Endothelial cell of umbilical vein (primary cell): Measurements from ENCODE around the gene SLC25A38. TPM values are rescaled to one million over a fixed set of nuclear protein-coding genes. Genes with fewer than 3 reads are reported as not detected.
"Not testable (repeated sequence)": the region's sequence is repeated elsewhere in the genome, so short reads cannot be mapped to it uniquely, and the experiment has no call there.

Experiments used
- BruUV-seq: library from RNA; stranded (reverse); fragments of 400-500 nt; replicated peaks from 2 replicates; lab custom pipeline; 2021; lab: Mats Ljungman, UMichigan
- CTCF ChIA-PET: fragments of 300-600, 350-600 bp; sonication (Branson Sonifier 250); formaldehyde crosslinking; loops from one replicate; lab custom pipeline; 2021; ENCODE audit warnings: antibody characterized with exemption, inconsistent platforms; lab: Charles Lee
- POLR2A ChIA-PET: fragments of 300-600, 350-600 bp; sonication (Branson Sonifier 250); formaldehyde crosslinking; loops from one replicate; lab custom pipeline; 2021; ENCODE audit warnings: antibody characterized with exemption, inconsistent platforms; lab: Charles Lee
- DNase-seq: peaks from one replicate; pipeline ENCODE4 v3.0.0-alpha.2; 2011; ENCODE audit warnings: low read depth, low spot score
- FAIRE-seq: peaks from 2 replicates; lab custom pipeline; 2011; peaks lifted over from hg19 to GRCh38; lab: Jason Lieb, UNC
- H2AFZ ChIP-seq: 2 replicates; pipeline ENCODE4 v1.6.0; 2012; ENCODE audit warnings: low read depth, low read length, control low read depth, inconsistent platforms
- H3K27ac ChIP-seq: 2 replicates; pipeline ENCODE4 v1.5.1; 2011; ENCODE audit warnings: low read depth, mild to moderate bottlenecking, control low read depth, low read length, moderate library complexity; ENCODE audit not compliant: insufficient read depth
- H3K27me3 ChIP-seq, 2 experiments: 2 replicates each; pipeline versions ENCODE4 v1.6.0 to v1.6.1; 2011; ENCODE audit warnings: low read length in 2 of 2, mixed read lengths in 1 of 2; ENCODE audit not compliant: control insufficient read depth in 2 of 2, insufficient read depth in 2 of 2
- H3K36me3 ChIP-seq, 2 experiments: 2 replicates in 1 of 2; 3 replicates in 1 of 2; pipeline ENCODE4 v1.5.1; 2011; ENCODE audit warnings: low read length in 2 of 2, mild to moderate bottlenecking in 1 of 2, moderate library complexity in 1 of 2; ENCODE audit not compliant: control insufficient read depth in 2 of 2, insufficient read depth in 2 of 2; ENCODE audit errors: extremely low read depth in 1 of 2
- H3K4me1 ChIP-seq: 3 replicates; pipeline ENCODE4 v1.5.1; 2011; ENCODE audit warnings: mild to moderate bottlenecking, low read length; ENCODE audit not compliant: control insufficient read depth, insufficient read depth; ENCODE audit errors: extremely low read depth
- H3K4me2 ChIP-seq: 2 replicates; pipeline ENCODE4 v1.6.1; 2011; ENCODE audit warnings: low read length, control low read depth, mixed read lengths; ENCODE audit not compliant: insufficient read depth
- H3K4me3 ChIP-seq, 3 experiments: fragments of 200-600 bp in 1 of 3; sonication (generic), shearing (Covaris generic) in 1 of 3; replicated peaks in 1 of 3; 2 replicates each; pipeline ENCODE4 v1.5.1; 2011 to 2016; ENCODE audit warnings: control low read depth in 3 of 3, low read length in 3 of 3, mild to moderate bottlenecking in 2 of 3, inconsistent platforms in 1 of 3, low read depth in 1 of 3, moderate library complexity in 1 of 3; ENCODE audit not compliant: insufficient read depth in 1 of 3
- H3K79me2 ChIP-seq: 2 replicates; pipeline ENCODE4 v1.6.0; 2012; ENCODE audit warnings: low read length, inconsistent platforms; ENCODE audit not compliant: control insufficient read depth, insufficient read depth
- H3K9ac ChIP-seq: replicated peaks from 2 replicates; pipeline ENCODE3; 2011; ENCODE audit warnings: low read length, control low read depth; ENCODE audit not compliant: insufficient read depth; ENCODE audit errors: extremely low read depth
- H3K9me1 ChIP-seq: replicated peaks from 3 replicates; pipeline ENCODE4 v1.6.0; 2011; ENCODE audit warnings: mild to moderate bottlenecking, low read length; ENCODE audit not compliant: control insufficient read depth, insufficient read depth; ENCODE audit errors: extremely low read depth
- H3K9me3 ChIP-seq: replicated peaks from 2 replicates; pipeline ENCODE4 v1.5.1; 2012; ENCODE audit warnings: low read length, inconsistent platforms; ENCODE audit not compliant: control insufficient read depth, insufficient read depth
- H4K20me1 ChIP-seq: replicated peaks from 2 replicates; pipeline ENCODE3; 2011; ENCODE audit warnings: mild to moderate bottlenecking, low read length; ENCODE audit not compliant: control insufficient read depth, insufficient read depth; ENCODE audit errors: extremely low read depth
- GATA2 ChIP-seq: IDR thresholded peaks from 2 replicates; pipeline ENCODE4 v1.7.0; 2011; ENCODE audit warnings: low read depth, mild to moderate bottlenecking, moderate library complexity, mixed read lengths, low read length; ENCODE audit not compliant: insufficient read length, insufficient read depth
- JUN ChIP-seq: IDR thresholded peaks from 2 replicates; pipeline ENCODE4 v1.6.1; 2011; ENCODE audit warnings: borderline replicate concordance, low read depth; ENCODE audit not compliant: insufficient read length, insufficient read depth
- POLR2A ChIP-seq: IDR thresholded peaks from 2 replicates; pipeline ENCODE4 v1.6.1; 2012; ENCODE audit warnings: low read depth, mild to moderate bottlenecking, control low read depth, low read length
- POLR2AphosphoS5 ChIP-seq: IDR thresholded peaks from 2 replicates; pipeline ENCODE4 v1.6.1; 2012; ENCODE audit warnings: low read depth, mild to moderate bottlenecking, control low read depth, low read length, moderate library complexity; ENCODE audit not compliant: insufficient read depth
- dilution Hi-C: fragments of 300-500 bp; cut with MboI; formaldehyde crosslinking; loops from one replicate; pipeline ENCODE4 v1.15.0; 2019; ENCODE audit warnings: low sequenced_read_pairs; ENCODE audit not compliant: extremely low pct_ligation_motif_present
- intact Hi-C: fragments of 100-400 bp; cut with micrococcal nuclease; formaldehyde crosslinking; loops from one replicate; pipeline ENCODE4 v1.10.0; 2022
- polyA plus RNA-seq, 4 experiments: library from polyadenylated mRNA; depleted of rRNA in 3 of 4; stranded (reverse) in 3 of 4; unstranded in 1 of 4; fragments of >200 nt; gene quantifications; 2 replicates each; pipeline versions ENCODE4 v1.2.1 to v1.2.3, GENCODE V29; 2011 to 2012; ENCODE audit warnings: missing spikeins in 1 of 4
- total RNA-seq: library from RNA; stranded (reverse); gene quantifications from 2 replicates; pipeline ENCODE4 v1.2.3, GENCODE V29; 2021

SLC25A38 gene
- total and polyA plus RNA-seq, 2 donors (not counting 3 experiments of a cell fraction or from before 2014, with no cell fraction given) = 20.0 to 31.1 TPM

GRCh38 chr3:39413691-39414420 is 30.7 kb downstream of the SLC25A38 start:
- ChIA-PET CTCF (interaction anchor here (1.5 to 4.1 kb wide), 4 partner anchors 30 to 85 kb away, joined by 3 to 56 read pairs (median 14); no protein-coding TSS in a partner anchor), POLR2A (interaction anchor here (0.5 kb wide), 1 partner anchor 236 kb away, joined by 5 read pairs; no protein-coding TSS in a partner anchor)
- dilution Hi-C loops (no loop called here), intact Hi-C loops (loop anchor here (10.0 kb wide), 1 partner anchor 901 kb away; no protein-coding TSS in a partner anchor)
- H3K27me3 ChIP-seq = no peaks in the 10 kb centered on the region
- no peak overlapping the region for H3K4me3 ChIP-seq
- H2AFZ ChIP-seq = no peak overlapping the region
- H3K4me1 ChIP-seq = peaks cover 9% of the 10 kb centered on the region
- no peak overlapping the region for H3K27ac ChIP-seq
- no peak overlapping the region for H3K9ac ChIP-seq
- BruUV-seq = no TSS peak
- peaks cover 2% of the 10 kb centered on the region for H4K20me1 ChIP-seq
- H3K79me2 ChIP-seq = peaks cover 19% of the 10 kb centered on the region
- FAIRE-seq (no peak), DNase-seq (no peak)
- no peak overlapping the region for H3K4me2 ChIP-seq
- H3K9me1 ChIP-seq = no peaks in the 10 kb centered on the region
- no peaks in the 10 kb centered on the region for H3K9me3 ChIP-seq
- H3K36me3 ChIP-seq = peaks cover 29 to 30% of the 10 kb centered on the region in 2 experiments
- TF ChIP-seq JUN (no peak), POLR2AphosphoS5 (peak; percentile 12)

- H3K4me3 ChIP-seq = no peak overlapping the region
- H3K9me1 ChIP-seq = no peaks in the 10 kb centered on the region
- no peaks in the 10 kb centered on the region for H3K27me3 ChIP-seq
- H3K4me2 ChIP-seq = no peak overlapping the region
- H3K9me3 ChIP-seq = no peaks in the 10 kb centered on the region
- POLR2A ChIA-PET = interaction anchor here (1.7 kb wide), 1 partner anchor 8 kb away, joined by 7 read pairs; the partner anchor contains the start of gene RPSA
- no peak overlapping the region for H2AFZ ChIP-seq
- H3K9ac ChIP-seq = no peak overlapping the region
- BruUV-seq = no TSS peak
- peaks cover 2% of the 10 kb centered on the region for H4K20me1 ChIP-seq
- CTCF ChIA-PET = interaction anchor here (1.2 to 4.1 kb wide), 6 partner anchors 26 to 84 kb away, joined by 3 to 56 read pairs (median 4); no protein-coding TSS in a partner anchor
- H3K36me3 ChIP-seq = peaks cover 26 to 30% of the 10 kb centered on the region in 2 experiments
- peaks cover 5% of the 10 kb centered on the region for H3K4me1 ChIP-seq
- dilution Hi-C loops (no loop called here), intact Hi-C loops (loop anchor here (10.0 kb wide), 1 partner anchor 900 kb away; no protein-coding TSS in a partner anchor)
- no peak for DNase-seq
- H3K27ac ChIP-seq = no peak overlapping the region
- peak; percentile 85 for TF ChIP-seq POLR2A
- peak; percentile 44 for TF ChIP-seq POLR2AphosphoS5
- no peak for TF ChIP-seq GATA2
- H3K79me2 ChIP-seq = peaks cover 14% of the 10 kb centered on the region
- FAIRE-seq = no peak
Observed at GRCh38 chr3:39414421-39414907, 31.3 kb downstream of the SLC25A38 start.

- H3K27me3 ChIP-seq, H3K4me1 ChIP-seq, H3K4me3 ChIP-seq, H3K27ac ChIP-seq, BruUV-seq, H3K79me2 ChIP-seq, H3K9me3 ChIP-seq, dilution Hi-C loops, H3K4me2 ChIP-seq, DNase-seq, H3K9ac ChIP-seq, H4K20me1 ChIP-seq, FAIRE-seq, H2AFZ ChIP-seq, H3K9me1 ChIP-seq: not testable (repeated sequence)
- CTCF ChIA-PET = interaction anchor here (0.6 to 4.1 kb wide), 6 partner anchors 26 to 764 kb away, joined by 3 to 56 read pairs (median 4); no protein-coding TSS in a partner anchor
- POLR2A ChIA-PET = interaction anchor here (1.7 kb wide), 1 partner anchor 9 kb away, joined by 7 read pairs; the partner anchor contains the start of gene RPSA
- intact Hi-C loops = loop anchor here (1.0 to 10.0 kb wide), 2 partner anchors 9 to 899 kb away; partner anchors contain the start of gene RPSA
- H3K36me3 ChIP-seq = peaks cover 21 to 26% of the 10 kb centered on the region in 2 experiments
Observed at GRCh38 chr3:39415302-39415701, 32.1 kb downstream of the SLC25A38 start.
